Aorta (tissue), 5 donors: ENCODE data around the gene SERPINH1. TPM values are rescaled to one million over a fixed set of nuclear protein-coding genes. Genes with fewer than 3 reads are reported as not detected.

ENCODE experiments used
- ATAC-seq: fragments of 200-7000 bp; cut with Tn5 transposase; one replicate; pipeline ENCODE4 v1.9.1; 2022; ENCODE audit warnings: moderate library complexity; ENCODE audit not compliant: low FRiP score
- DNase-seq, 2 donors: peaks; one replicate each; pipeline ENCODE4 v3.0.0-alpha.2; 2020
- H3K27ac ChIP-seq, 2 donors: one replicate each; pipeline ENCODE4 v1.5.1; 2013; ENCODE audit warnings: low read length in 2 of 2, mild to moderate bottlenecking in 2 of 2, moderate library complexity in 2 of 2, control low read depth in 1 of 2, inconsistent platforms in 1 of 2, low read depth in 1 of 2
- H3K27me3 ChIP-seq, 2 donors: one replicate each; pipeline ENCODE4 v1.6.1; 2013; ENCODE audit warnings: control low read depth in 1 of 2, low read length in 1 of 2, mild to moderate bottlenecking in 1 of 2, moderate library complexity in 1 of 2; ENCODE audit not compliant: insufficient read depth in 2 of 2, control insufficient read depth in 1 of 2
- H3K36me3 ChIP-seq, 2 donors: one replicate each; pipeline ENCODE4 v1.6.1; 2013; ENCODE audit warnings: control low read depth in 1 of 2, low read length in 1 of 2, mild to moderate bottlenecking in 1 of 2; ENCODE audit not compliant: insufficient read depth in 2 of 2, control insufficient read depth in 1 of 2
- H3K4me1 ChIP-seq, 2 donors: one replicate each; pipeline ENCODE4 v1.6.1; 2013; ENCODE audit warnings: low read length in 2 of 2, control low read depth in 1 of 2, mild to moderate bottlenecking in 1 of 2, moderate library complexity in 1 of 2; ENCODE audit not compliant: insufficient read depth in 2 of 2, control insufficient read depth in 1 of 2
- H3K4me3 ChIP-seq, 2 donors: one replicate each; pipeline ENCODE4 v1.5.1; 2013; ENCODE audit warnings: low read length in 2 of 2, control low read depth in 1 of 2, mild to moderate bottlenecking in 1 of 2
- H3K9me3 ChIP-seq: one replicate; pipeline ENCODE4 v1.6.1; 2013; ENCODE audit warnings: mild to moderate bottlenecking, low read length; ENCODE audit not compliant: control insufficient read depth
- WGBS, 2 donors: extraction: QIAGEN DNeasy Blood & Tissue Kit; methylation state at CpG; one replicate each; pipeline ENCODE4 v1.1.7; 2013; 5-methylcytosine and 5-hydroxymethylcytosine counted together
- intact Hi-C, 2 donors: fragments of 100-400 bp; cut with DNase I; formaldehyde crosslinking; loops; one replicate each; pipeline versions ENCODE4 v1.14.2 to v1.15.0; 2022
- polyA plus RNA-seq, 2 donors: library from polyadenylated mRNA; stranded (reverse); fragments of 200-250 nt; gene quantifications; one replicate each; pipeline ENCODE4 v1.2.3, GENCODE V29; 2013
- total RNA-seq, 2 donors: library from RNA; stranded (reverse); fragmentation: NEBNext Ultra II Directional; extraction: Animal tissue kit (Norgen Biotek cat#: 25700); gene quantifications; one replicate each; pipeline ENCODE4 v1.2.1, GENCODE V29; 2021
- donor health status: healthy with polysubstance abuse.
- donor health status: Bipolar disorder and iron deficiency.
- donor health status: DM: no; HTN: no; CAD: no.
- donor health status: DM: no; HTN: no; CAD: no.
- donor health status: DM: yes; HTN: yes; CAD: no.

The SERPINH1 gene
- total and polyA plus RNA-seq, 4 donors, result 59.4 to 256 (median 159) TPM

DNA sequence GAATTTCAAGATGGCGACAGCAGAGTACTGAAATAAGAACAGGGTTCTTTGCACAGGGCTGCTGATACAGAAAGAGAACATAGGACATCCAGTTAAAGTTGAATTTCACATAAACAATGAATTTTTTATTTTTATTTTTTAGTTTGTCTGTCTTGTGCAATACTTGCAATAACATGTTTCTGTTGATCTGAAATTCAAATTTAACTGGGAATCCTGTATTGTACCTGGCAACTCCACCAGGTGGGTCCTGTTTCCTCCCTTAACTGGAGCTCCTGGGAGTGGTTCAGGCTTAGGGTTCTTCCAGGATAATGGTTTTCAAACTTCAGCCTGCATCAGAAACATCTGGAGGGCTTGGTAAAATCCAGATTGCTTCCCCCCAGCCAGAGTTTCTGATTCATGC lies 14.9 kb upstream of the SERPINH1 start:
- 93 to 100% methylated on average over 1 of the region's 1 CpG for WGBS, 2 donors
- intact Hi-C loops, result loop anchor here in 1 of 2 donors (2.0 kb wide), 2 partner anchors 18 to 30 kb away; no protein-coding TSS in a partner anchor

DNA sequence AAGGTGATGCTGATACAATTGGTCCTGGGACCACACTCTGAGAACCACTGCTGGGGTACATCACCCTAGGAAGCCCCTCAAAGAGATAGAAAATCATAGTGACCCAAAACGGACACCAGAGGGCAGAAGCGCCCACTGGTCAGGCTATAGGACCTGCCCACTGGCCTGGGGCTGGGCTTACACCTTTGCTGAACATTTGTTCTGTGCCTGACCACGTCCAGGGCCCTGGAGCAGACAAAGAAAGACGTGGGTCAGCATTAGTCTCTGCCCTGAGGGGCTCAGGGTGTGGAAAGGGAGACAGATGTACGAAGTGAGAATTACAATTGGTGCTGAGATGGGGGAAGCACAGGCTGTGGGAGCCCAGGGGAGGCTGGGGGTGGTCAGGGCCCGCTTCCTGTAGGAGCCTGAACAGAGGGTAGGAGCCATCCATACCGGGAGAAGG lies 14.4 kb upstream of the SERPINH1 start:
- H3K27me3 ChIP-seq, result no peaks in the 10 kb centered on the region
- DNase-seq (peak; percentile 82 to 89), ATAC-seq (peak; percentile 85)
- no peak overlapping the region for H3K4me3 ChIP-seq
- H3K36me3 ChIP-seq, result no peaks in the 10 kb centered on the region
- no peaks in the 10 kb centered on the region for H3K4me1 ChIP-seq
- no peaks in the 10 kb centered on the region for H3K9me3 ChIP-seq
- WGBS, 2 donors, result 21 to 25% methylated on average over 7 of the region's 7 CpGs
- H3K27ac ChIP-seq, result no peak overlapping the region
- intact Hi-C loops, result loop anchor here (2.0 kb wide), 3 partner anchors 17 to 29 kb away; no protein-coding TSS in a partner anchor

More for the DNA sequence above, 14.9 kb upstream of the SERPINH1 start:
- no peaks in the 10 kb centered on the region for H3K36me3 ChIP-seq
- H3K4me3 ChIP-seq, result no peak overlapping the region
- no peak overlapping the region for H3K27ac ChIP-seq
- no peaks in the 10 kb centered on the region for H3K9me3 ChIP-seq
- H3K27me3 ChIP-seq, result no peaks in the 10 kb centered on the region
- ATAC-seq (no peak), DNase-seq (no peak)
- H3K4me1 ChIP-seq, result no peaks in the 10 kb centered on the region

DNA sequence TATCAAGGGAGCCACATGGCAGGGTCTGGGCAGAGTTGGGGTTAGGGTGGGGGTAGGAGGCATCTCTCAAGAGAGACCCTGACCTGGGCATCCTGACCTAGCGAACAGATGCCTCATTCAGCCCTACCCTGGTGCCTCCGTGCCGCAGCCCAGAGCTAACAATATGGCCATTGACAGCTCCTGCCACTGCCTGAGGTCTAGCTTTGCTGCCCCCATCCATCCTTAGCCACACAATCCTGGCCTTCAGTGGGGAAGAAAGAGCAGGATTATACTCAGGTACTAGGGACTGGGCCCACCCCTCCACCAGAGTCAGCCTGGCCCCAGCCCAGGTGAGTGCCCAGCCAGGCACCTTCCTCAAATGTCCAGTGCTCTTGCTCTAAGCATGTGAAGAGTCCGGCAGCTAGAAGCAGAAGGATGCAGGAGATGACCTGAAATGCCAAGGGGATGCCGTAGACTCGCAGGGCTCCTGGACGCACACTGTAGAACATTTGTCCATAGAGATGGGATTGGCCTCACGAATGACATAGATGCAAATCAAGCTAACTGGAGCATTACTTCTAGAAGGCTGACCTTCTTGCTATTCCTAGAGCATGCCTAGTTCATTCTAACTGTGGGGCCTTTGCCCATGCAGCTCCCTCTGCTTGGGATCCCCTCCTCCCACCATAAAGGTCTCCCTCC lies 13.3 kb upstream of the SERPINH1 start:
- DNase-seq, result no peak
- no peaks in the 10 kb centered on the region for H3K9me3 ChIP-seq
- intact Hi-C loops, result loop anchor here in 1 of 2 donors (2.0 kb wide), 1 partner anchor 26 kb away; no protein-coding TSS in a partner anchor
- no peak for ATAC-seq
- no peak overlapping the region for H3K4me3 ChIP-seq
- 95 to 97% methylated on average over 8 of the region's 8 CpGs for WGBS, 2 donors
- H3K27me3 ChIP-seq, result no peaks in the 10 kb centered on the region
- H3K4me1 ChIP-seq, result no peaks in the 10 kb centered on the region
- no peaks in the 10 kb centered on the region for H3K36me3 ChIP-seq
- no peak overlapping the region for H3K27ac ChIP-seq

DNA sequence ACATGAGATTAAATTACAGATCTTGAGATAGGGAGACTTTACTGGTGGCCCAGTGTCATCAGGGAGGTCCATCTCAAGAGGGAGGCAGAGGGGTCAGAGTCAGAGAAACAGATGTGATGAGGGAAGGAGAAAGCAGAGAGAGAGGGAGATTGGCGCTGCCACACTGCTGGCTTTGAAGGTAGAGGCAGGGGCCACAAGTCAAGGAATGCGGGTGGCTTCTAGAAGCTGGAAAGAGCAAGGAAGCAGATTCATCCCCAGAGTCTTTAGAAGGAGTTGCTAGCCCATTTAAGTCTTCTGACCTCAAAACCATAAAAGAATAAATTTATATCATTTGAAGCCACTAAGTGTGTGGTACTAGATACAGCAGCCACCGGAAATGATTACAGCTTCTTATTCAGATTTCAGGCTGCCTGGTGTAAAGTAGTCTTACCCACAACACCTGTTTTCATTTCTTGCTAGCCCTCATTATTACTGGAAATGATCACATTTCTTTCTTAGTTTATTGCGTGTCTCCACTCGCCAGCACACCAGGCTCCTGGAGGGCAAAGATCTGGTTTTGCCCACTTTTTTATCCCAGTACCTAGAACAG lies 12.6 kb upstream of the SERPINH1 start:
- intact Hi-C loops, result loop anchor here in 1 of 2 donors (2.0 kb wide), 1 partner anchor 25 kb away; no protein-coding TSS in a partner anchor
- DNase-seq (no peak), ATAC-seq (no peak)
- Histone ChIP-seq H3K9me3 (no peaks in the 10 kb centered on the region), H3K27me3 (no peaks in the 10 kb centered on the region), H3K4me3 (no peak overlapping the region), H3K36me3 (no peaks in the 10 kb centered on the region), H3K27ac (no peak overlapping the region), H3K4me1 (no peaks in the 10 kb centered on the region)
- WGBS, 2 donors, result 96 to 98% methylated on average over 5 of the region's 5 CpGs

DNA sequence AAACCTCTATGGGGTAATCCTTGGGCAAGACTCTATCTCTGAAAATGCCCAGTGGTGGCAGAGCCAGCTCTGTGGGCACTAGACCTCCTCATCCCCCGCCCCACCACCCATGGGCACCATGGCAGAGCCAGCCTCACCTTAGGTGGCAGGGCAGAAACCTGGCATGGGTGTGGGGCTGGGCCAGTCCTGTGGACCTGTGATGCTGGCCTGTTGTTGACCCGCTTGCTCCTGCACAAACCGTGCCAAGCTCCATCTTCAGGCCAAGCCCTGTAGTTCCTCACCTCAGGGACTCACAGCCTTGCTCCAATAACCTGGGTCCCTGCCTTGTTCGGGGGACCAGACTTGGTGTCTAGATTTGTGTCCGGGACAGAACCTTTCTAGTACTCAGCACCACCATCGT lies 8.9 kb upstream of the SERPINH1 start:
- no peaks in the 10 kb centered on the region for H3K4me1 ChIP-seq
- DNase-seq, result no peak
- H3K27ac ChIP-seq, result peak overlapping the region; percentile 15 to 91
- no peak for ATAC-seq
- H3K4me3 ChIP-seq, result no peak overlapping the region
- intact Hi-C loops, result no loop called here
- no peaks in the 10 kb centered on the region for H3K27me3 ChIP-seq
- H3K9me3 ChIP-seq, result no peaks in the 10 kb centered on the region
- H3K36me3 ChIP-seq, result no peaks in the 10 kb centered on the region
- 81 to 82% methylated on average over 6 of the region's 6 CpGs for WGBS, 2 donors

DNA sequence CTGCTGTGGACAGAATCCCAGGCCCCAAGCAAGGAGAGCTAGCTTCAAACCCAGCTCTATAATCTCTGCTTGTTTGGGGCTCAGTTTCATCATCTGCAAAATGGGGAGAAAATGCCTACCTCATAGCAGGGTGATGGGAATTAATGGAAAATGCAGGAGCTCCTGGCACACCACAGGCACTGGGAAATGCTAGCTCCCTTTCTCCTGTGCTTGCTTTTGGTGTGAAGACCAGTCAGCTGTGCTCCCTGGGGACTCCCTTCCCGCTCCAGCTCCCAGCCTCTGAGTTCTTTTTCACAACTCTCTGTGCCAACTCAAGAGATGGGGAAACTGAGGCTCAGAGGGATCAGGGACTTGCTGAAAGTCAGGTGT lies 8.2 kb upstream of the SERPINH1 start:
- Histone ChIP-seq H3K4me1 (no peaks in the 10 kb centered on the region), H3K36me3 (no peaks in the 10 kb centered on the region), H3K4me3 (no peak overlapping the region), H3K9me3 (no peaks in the 10 kb centered on the region), H3K27ac (peak overlapping the region; percentile 15 to 91), H3K27me3 (no peaks in the 10 kb centered on the region)
- ATAC-seq (peak; percentile 44), DNase-seq (no peak)
- intact Hi-C loops, result no loop called here
- WGBS, 2 donors, result 6 to 12% methylated on average over 1 of the region's 1 CpG

DNA sequence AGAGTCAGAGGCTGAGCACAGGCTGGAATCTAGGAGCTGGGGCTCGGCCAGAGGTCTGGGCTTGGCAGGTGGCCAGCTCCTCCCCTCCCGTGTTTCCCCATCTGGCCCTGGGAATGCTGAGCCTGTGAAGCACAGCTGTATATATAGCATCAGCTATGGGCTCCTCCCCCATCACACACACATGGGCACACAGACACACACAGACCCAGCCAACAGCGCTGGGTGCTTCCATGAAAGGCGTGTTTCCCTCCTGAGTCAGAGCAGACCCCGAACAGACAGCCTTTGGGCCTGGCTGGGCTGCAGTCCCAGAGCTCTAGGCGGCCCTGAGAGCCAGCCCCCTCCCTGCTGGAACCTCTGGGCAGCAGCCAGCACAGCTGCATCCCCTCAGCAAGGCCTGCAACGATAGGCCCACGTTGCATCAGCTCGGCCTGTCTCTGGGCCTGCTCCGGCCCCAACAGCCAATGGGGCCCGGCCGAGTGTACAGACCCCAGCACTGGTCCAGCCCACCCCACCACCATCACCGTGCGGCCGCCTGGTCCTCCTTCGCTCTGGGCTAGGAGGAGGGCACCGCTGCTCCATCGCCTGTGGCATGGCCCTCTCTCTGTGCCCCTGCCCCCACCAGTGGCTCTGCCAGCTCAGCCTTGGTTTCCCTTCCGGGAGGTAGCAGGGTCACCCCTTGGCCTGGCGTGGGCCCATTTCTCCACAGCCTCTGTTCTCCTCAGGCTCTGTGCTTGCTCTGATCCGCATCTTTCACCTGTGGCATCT lies 7.6 kb upstream of the SERPINH1 start:
- Histone ChIP-seq H3K27me3 (no peaks in the 10 kb centered on the region), H3K27ac (peak overlapping the region; percentile 78 to 91), H3K4me3 (no peak overlapping the region), H3K36me3 (no peaks in the 10 kb centered on the region), H3K9me3 (no peaks in the 10 kb centered on the region), H3K4me1 (no peaks in the 10 kb centered on the region)
- DNase-seq, result peak; percentile 97 to 98
- ATAC-seq, result peak; percentile 94
- intact Hi-C loops, result no loop called here
- 6 to 10% methylated on average over 21 of the region's 21 CpGs for WGBS, 2 donors

DNA sequence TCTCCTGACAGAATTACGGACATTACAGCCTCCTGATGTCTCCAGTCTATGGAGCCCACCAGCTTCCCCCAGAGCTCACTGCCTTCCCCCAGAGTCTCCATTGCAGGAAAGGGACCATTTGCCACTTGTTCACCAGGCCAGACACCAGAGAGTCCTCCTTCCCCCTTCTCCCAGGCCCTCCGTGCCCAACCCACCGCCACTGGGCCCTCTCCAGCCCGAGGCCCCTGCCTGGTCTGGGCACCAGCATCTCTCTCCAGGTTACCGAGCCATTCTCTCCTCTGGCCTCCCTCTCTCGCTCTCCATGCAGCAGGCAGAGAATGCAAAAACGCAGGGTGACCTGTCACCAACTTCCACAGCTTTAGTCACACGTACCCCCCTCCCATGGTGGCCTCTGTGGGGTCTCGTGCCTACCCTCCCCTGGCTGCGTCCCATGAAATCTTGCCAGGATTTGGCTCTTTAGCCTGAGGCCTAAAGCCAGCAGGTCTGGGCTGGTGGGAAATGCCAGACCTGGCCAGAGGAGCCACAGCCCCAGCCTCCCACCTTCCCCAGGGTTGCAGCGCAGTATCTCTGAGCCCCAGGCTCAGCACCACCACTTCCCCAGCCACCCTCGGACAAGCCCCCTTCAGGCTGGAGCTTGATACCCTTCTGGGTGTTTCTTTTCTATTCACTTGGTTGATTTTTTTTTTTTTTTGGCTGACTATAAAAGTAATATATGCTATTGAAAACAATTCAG lies 6.8 kb upstream of the SERPINH1 start:
- no peaks in the 10 kb centered on the region for H3K4me1 ChIP-seq
- H3K9me3 ChIP-seq, result no peaks in the 10 kb centered on the region
- WGBS, 2 donors, result 23 to 28% methylated on average over 12 of the region's 12 CpGs
- H3K27ac ChIP-seq, result peak overlapping the region; percentile 77 to 78
- intact Hi-C loops, result no loop called here
- ATAC-seq (no peak), DNase-seq (no peak)
- no peaks in the 10 kb centered on the region for H3K36me3 ChIP-seq
- H3K4me3 ChIP-seq, result no peak overlapping the region
- H3K27me3 ChIP-seq, result no peaks in the 10 kb centered on the region
